Measurements from ENCODE around the gene TFF1.

TFF1 gene

GRCh38 chr21:42331660-42332059, 34.7 kb downstream of the TFF1 start:
- TF ChIP-seq, protein P1, sequence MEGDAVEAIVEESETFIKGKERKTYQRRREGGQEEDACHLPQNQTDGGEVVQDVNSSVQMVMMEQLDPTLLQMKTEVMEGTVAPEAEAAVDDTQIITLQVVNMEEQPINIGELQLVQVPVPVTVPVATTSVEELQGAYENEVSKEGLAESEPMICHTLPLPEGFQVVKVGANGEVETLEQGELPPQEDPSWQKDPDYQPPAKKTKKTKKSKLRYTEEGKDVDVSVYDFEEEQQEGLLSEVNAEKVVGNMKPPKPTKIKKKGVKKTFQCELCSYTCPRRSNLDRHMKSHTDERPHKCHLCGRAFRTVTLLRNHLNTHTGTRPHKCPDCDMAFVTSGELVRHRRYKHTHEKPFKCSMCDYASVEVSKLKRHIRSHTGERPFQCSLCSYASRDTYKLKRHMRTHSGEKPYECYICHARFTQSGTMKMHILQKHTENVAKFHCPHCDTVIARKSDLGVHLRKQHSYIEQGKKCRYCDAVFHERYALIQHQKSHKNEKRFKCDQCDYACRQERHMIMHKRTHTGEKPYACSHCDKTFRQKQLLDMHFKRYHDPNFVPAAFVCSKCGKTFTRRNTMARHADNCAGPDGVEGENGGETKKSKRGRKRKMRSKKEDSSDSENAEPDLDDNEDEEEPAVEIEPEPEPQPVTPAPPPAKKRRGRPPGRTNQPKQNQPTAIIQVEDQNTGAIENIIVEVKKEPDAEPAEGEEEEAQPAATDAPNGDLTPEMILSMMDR (conservative IDR thresholded peaks at IDR 0.05; ENCODE audit: low read depth, low read length) = no peak

GRCh38 chr21:42330380-42331371, 35.7 kb downstream of the TFF1 start:
- no peak for DNase-seq (ENCODE audit: low read depth)
- TF ChIP-seq, protein P1 (conservative IDR thresholded peaks at IDR 0.05; ENCODE audit: low read depth, low read length) = no peak
- H3K4me3 ChIP-seq (ENCODE audit: low read length) = no peak overlapping the region

More at GRCh38 chr21:42331660-42332059, 34.7 kb downstream of the TFF1 start:
- no peak for DNase-seq (ENCODE audit: low read depth)
- H3K4me3 ChIP-seq (ENCODE audit: low read length) = no peak overlapping the region

DNA sequence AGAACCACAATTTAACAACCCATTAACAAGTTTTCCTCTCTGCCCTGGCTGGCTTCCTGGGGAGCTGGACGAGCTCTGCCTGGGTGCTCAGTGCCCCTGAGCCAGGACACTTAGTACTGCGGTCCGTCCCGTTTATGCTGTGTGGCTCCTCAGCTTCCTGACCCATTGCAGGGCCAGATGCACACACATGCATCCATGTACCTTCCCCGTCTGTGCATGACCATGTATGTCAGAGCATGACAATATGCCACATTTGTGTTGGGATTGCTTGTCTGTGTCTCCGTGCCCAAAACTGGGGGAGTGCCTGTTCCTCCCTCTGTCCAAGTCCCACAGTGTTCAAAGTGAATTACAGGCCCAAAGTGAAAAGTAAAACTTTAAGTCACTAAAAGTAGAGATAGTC, 41.4 kb downstream of the TFF1 start:
- TF ChIP-seq, protein P1 (conservative IDR thresholded peaks at IDR 0.05; ENCODE audit: low read depth, low read length) = no peak
- DNase-seq (ENCODE audit: low read depth) = no peak
- no peak overlapping the region for H3K4me3 ChIP-seq (ENCODE audit: low read length)

GRCh38 chr21:42321845-42322244, 44.5 kb downstream of the TFF1 start:
- TF ChIP-seq, protein P1 (conservative IDR thresholded peaks at IDR 0.05; ENCODE audit: low read depth, low read length) = no peak
- DNase-seq (ENCODE audit: low read depth) = no peak

DNA sequence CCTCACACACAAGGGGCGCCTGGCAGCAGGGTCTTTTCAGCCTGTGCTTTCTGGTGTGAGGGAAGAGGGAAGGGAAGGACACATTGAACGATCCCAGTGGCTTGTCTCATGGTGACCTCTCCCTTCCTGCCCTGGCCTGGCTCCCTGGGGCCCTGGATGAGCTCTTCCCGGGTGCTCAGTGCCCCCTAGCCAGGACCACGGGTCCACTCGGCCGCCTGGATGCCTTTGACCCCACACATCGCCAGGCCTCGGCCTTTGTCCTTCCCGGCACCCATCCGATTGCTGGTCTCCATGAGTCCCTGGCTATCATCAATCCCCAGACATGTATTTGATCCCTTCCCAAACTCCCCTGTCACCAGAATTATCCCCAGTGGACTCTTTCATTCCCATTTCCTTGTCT, 45.1 kb downstream of the TFF1 start:
- TF ChIP-seq, protein P1 (conservative IDR thresholded peaks at IDR 0.05; ENCODE audit: low read depth, low read length) = no peak
- no peak overlapping the region for H3K4me3 ChIP-seq (ENCODE audit: low read length)
- no peak for DNase-seq (ENCODE audit: low read depth)

More at GRCh38 chr21:42321845-42322244, 44.5 kb downstream of the TFF1 start:
- H3K4me3 ChIP-seq (ENCODE audit: low read length) = no peak overlapping the region

GRCh38 chr21:42320791-42321190, 45.5 kb downstream of the TFF1 start:
- TF ChIP-seq, protein P1 (conservative IDR thresholded peaks at IDR 0.05; ENCODE audit: low read depth, low read length) = no peak
- H3K4me3 ChIP-seq (ENCODE audit: low read length) = no peak overlapping the region
- DNase-seq (ENCODE audit: low read depth) = no peak
